HepG2 (cell line): ENCODE results near the gene C1S. TPM values are rescaled to one million over a fixed set of nuclear protein-coding genes. Genes with fewer than 3 reads are reported as not detected.

Experiments
- CBX1 ChIP-seq: IDR thresholded peaks from one replicate; pipeline ENCODE4 v1.6.1; 2016; ENCODE audit warnings: antibody characterized with exemption, low read depth
- FOSL1 ChIP-seq: sonication (generic); formaldehyde crosslinking; IDR thresholded peaks from 2 replicates; pipeline ENCODE4 v1.9.0; 2021; ENCODE audit warnings: missing genetic modification reagents, borderline replicate concordance
- MYNN ChIP-seq: sonication (generic); formaldehyde crosslinking; IDR thresholded peaks from 2 replicates; pipeline ENCODE4 v1.4.0; 2020; ENCODE audit warnings: mild to moderate bottlenecking, low read depth, missing genetic modification reagents
- PRPF4 ChIP-seq: fragments of 200-400 bp; formaldehyde crosslinking; IDR thresholded peaks from 2 replicates; pipeline ENCODE4 v1.6.1; 2016; ENCODE audit warnings: low read length, low read depth; ENCODE audit not compliant: poor library complexity, severe bottlenecking
- ZNF501 ChIP-seq: sonication (generic); formaldehyde crosslinking; IDR thresholded peaks from 2 replicates; pipeline ENCODE4 v1.5.1; 2020; ENCODE audit warnings: mild to moderate bottlenecking, moderate library complexity, missing genetic modification reagents
- ZNF7 ChIP-seq: IDR thresholded peaks from 2 replicates; pipeline ENCODE4 v1.6.1; 2016; ENCODE audit warnings: missing biosample characterization, missing genetic modification reagents
- ZSCAN25 ChIP-seq: sonication (generic); formaldehyde crosslinking; IDR thresholded peaks from 2 replicates; pipeline ENCODE4 v1.8.0; 2022; ENCODE audit warnings: mild to moderate bottlenecking, missing genetic modification reagents
- polyA plus RNA-seq, 8 experiments: library from polyadenylated mRNA; depleted of rRNA in 3 of 8; stranded (reverse) in 7 of 8; unstranded in 1 of 8; fragments of >200 nt; fragmentation: Illumina TruSeq in 4 of 8; extraction: Trizol in 4 of 8; gene quantifications; 2 replicates each; pipeline versions ENCODE4 v1.2.1 to v1.2.3, GENCODE V29; 2011 to 2016; ENCODE audit warnings: low read depth in 4 of 8, missing spikeins in 1 of 8, mixed read lengths in 1 of 8; ENCODE audit not compliant: insufficient read depth in 1 of 8
- total RNA-seq, 5 experiments: library from RNA; depleted of rRNA; stranded (reverse); fragments of >200 nt; fragmentation: Illumina TruSeq; extraction: Trizol; gene quantifications; 2 replicates each; pipeline ENCODE4 v1.2.3, GENCODE V29; 2016; ENCODE audit warnings: low read depth in 1 of 5
- TF ChIP-seq, protein P1 (sequence below): sonication (generic); formaldehyde crosslinking; IDR thresholded peaks from 2 replicates; pipeline ENCODE4 v1.4.0; 2020; ENCODE audit warnings: mild to moderate bottlenecking, low read depth, missing genetic modification reagents
- TF ChIP-seq, protein P2 (sequence below): sonication (generic); formaldehyde crosslinking; IDR thresholded peaks from 2 replicates; pipeline ENCODE4 v1.4.0; 2020; ENCODE audit warnings: mild to moderate bottlenecking, missing genetic modification reagents
- TF ChIP-seq, protein P3 (sequence below): sonication (generic); formaldehyde crosslinking; IDR thresholded peaks from 2 replicates; pipeline ENCODE4 v1.4.0; 2020; ENCODE audit warnings: missing genetic modification reagents; ENCODE audit errors: not compliant biosample characterization
- TF ChIP-seq, protein P4 (sequence below): sonication (generic); formaldehyde crosslinking; IDR thresholded peaks from 2 replicates; pipeline ENCODE4 v1.5.0; 2020; ENCODE audit warnings: missing genetic modification reagents

C1S gene
- total and polyA plus RNA-seq, 2 of the 13 experiments (the other 11 are each of a cell fraction or from before 2014, with no cell fraction given), result 14.5 to 18.2 TPM

DNA sequence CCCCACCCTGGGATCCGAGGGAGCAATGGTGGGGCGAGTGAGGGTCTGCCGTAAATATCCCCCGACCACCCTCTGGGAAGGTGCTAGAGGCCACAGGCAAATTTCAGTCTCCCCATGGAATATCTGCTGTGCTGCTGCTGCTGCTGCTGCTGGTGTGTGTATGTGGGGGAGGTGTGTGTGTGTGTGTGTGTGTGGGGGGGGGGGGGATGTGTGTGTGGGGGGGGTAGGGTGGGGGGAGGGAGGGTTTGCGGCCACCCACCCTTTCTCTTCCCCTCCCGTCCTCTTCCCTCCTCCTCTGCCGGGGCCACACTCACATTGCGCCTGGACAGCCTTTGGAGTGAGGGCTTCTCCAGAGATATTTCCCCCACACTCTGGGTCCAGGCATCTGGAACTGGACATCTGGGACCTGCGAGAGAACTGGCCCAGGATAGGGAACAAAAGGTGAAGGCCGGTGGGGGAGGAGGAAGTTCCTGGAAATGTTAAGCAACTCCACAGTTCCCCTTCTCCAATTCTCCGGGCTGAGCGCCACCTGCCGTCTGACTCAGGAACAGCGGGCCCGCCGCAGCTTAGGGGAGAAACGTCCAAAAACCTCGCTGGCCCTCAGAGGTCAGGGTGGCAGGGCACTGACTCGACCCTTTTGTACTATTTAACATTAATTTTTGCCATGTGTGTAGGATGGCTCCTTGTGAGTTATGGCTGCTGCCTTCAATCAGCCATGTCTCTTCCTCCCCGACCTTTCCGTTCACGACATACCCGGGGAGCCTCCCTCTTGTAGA, 48.5 kb downstream of the C1S start, which contains the start of gene C1RL (continued):
- TF ChIP-seq, protein P1, sequence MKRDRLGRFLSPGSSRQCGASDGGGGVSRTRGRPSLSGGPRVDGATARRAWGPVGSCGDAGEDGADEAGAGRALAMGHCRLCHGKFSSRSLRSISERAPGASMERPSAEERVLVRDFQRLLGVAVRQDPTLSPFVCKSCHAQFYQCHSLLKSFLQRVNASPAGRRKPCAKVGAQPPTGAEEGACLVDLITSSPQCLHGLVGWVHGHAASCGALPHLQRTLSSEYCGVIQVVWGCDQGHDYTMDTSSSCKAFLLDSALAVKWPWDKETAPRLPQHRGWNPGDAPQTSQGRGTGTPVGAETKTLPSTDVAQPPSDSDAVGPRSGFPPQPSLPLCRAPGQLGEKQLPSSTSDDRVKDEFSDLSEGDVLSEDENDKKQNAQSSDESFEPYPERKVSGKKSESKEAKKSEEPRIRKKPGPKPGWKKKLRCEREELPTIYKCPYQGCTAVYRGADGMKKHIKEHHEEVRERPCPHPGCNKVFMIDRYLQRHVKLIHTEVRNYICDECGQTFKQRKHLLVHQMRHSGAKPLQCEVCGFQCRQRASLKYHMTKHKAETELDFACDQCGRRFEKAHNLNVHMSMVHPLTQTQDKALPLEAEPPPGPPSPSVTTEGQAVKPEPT (CRISPR knock-in tag), result no peak
- TF ChIP-seq ZSCAN25 (CRISPR knock-in tag), result peak; percentile 75; the same call in 1 of the 2 replicates
- no peak for TF ChIP-seq ZNF7 (CRISPR knock-in tag)
- TF ChIP-seq, protein P2, sequence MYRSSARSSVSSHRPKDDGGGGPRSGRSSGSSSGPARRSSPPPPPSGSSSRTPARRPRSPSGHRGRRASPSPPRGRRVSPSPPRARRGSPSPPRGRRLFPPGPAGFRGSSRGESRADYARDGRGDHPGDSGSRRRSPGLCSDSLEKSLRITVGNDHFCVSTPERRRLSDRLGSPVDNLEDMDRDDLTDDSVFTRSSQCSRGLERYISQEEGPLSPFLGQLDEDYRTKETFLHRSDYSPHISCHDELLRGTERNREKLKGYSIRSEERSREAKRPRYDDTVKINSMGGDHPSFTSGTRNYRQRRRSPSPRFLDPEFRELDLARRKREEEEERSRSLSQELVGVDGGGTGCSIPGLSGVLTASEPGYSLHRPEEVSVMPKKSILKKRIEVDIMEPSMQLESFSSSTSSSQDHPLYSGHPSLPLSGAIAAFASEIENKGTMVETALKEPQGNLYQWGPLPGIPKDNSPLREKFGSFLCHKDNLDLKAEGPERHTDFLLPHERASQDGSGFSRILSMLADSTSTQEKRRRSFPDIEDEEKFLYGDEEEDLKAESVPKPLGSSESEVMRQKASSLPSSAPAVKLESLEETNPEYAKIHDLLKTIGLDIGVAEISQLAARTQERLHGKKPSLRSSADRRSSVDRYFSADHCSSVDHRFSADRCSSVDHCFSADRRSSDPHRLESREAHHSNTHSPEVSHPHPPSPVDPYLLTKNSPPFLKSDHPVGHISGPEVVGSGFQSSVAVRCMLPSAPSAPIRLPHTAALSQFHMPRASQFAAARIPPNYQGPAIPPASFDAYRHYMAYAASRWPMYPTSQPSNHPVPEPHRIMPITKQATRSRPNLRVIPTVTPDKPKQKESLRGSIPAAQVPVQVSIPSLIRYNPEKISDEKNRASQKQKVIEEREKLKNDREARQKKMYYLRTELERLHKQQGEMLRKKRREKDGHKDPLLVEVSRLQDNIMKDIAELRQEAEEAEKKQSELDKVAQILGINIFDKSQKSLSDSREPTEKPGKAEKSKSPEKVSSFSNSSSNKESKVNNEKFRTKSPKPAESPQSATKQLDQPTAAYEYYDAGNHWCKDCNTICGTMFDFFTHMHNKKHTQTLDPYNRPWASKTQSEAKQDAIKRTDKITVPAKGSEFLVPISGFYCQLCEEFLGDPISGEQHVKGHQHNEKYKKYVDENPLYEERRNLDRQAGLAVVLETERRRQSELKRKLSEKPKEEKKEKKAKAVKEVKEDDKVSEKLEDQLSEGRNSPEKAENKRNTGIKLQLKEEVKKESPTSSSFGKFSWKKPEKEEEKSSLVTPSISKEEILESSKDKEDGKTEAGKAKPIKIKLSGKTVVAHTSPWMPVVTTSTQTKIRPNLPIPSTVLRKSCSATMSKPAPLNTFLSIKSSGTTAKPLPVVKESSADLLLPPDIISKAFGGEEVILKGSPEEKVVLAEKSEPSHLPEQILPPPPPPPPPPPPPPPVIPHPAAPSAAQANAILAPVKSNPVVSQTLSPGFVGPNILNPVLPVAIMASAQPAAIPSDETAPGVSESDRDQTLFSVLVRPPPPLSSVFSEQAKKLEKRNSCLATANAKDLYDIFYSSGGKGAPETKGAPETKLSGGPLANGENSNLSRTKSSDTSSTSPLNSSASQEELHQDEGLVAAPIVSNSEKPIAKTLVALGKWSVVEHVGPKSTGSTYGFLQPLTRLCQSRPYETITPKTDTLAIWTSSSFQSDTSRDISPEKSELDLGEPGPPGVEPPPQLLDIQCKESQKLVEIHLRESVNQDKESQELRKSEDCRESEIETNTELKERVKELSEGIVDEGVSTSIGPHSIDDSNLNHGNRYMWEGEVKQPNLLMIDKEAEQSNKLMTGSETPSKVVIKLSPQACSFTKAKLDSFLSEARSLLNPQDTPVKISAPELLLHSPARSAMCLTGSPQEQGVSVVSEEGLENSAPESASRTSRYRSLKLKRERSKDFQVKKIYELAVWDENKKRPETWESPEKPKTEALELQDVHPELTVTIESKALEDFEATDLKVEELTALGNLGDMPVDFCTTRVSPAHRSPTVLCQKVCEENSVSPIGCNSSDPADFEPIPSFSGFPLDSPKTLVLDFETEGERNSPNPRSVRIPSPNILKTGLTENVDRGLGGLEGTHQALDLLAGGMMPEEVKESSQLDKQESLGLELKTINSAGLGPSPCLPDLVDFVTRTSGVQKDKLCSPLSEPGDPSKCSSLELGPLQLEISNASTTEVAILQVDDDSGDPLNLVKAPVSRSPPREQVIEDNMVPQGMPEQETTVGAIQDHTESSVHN (CRISPR knock-in tag), result no peak
- TF ChIP-seq, protein P3, sequence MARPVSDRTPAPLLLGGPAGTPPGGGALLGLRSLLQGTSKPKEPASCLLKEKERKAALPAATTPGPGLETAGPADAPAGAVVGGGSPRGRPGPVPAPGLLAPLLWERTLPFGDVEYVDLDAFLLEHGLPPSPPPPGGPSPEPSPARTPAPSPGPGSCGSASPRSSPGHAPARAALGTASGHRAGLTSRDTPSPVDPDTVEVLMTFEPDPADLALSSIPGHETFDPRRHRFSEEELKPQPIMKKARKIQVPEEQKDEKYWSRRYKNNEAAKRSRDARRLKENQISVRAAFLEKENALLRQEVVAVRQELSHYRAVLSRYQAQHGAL (CRISPR knock-in tag), result no peak
- TF ChIP-seq ZNF501 (CRISPR knock-in tag), result no peak
- 0 out of 2 replicates have a peak, but pooled peaks have one; percentile 42 for TF ChIP-seq MYNN (CRISPR knock-in tag)
- no peak for TF ChIP-seq FOSL1 (CRISPR knock-in tag)
- TF ChIP-seq, protein P4, sequence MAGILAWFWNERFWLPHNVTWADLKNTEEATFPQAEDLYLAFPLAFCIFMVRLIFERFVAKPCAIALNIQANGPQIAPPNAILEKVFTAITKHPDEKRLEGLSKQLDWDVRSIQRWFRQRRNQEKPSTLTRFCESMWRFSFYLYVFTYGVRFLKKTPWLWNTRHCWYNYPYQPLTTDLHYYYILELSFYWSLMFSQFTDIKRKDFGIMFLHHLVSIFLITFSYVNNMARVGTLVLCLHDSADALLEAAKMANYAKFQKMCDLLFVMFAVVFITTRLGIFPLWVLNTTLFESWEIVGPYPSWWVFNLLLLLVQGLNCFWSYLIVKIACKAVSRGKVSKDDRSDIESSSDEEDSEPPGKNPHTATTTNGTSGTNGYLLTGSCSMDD (CRISPR knock-in tag), result no peak
- peak; percentile 52 for TF ChIP-seq PRPF4
- peak; percentile 38 for TF ChIP-seq CBX1
